GM13976 (cell line): Measurements from ENCODE around the gene TMA16.

Experiments used
- DNase-seq: peaks from one replicate; pipeline ENCODE4 v3.0.0; 2012; ENCODE audit warnings: low spot score
- in situ Hi-C: fragments of 300-500 bp; cut with MboI; formaldehyde crosslinking; loops from one replicate; pipeline ENCODE4 v1.12.0; 2022; ENCODE audit warnings: low sequenced_read_pairs, mixed read lengths, inconsistent platforms; ENCODE audit not compliant: unreplicated experiment
- TF ChIP-seq, protein P1 (sequence below): IDR thresholded peaks from 2 replicates; pipeline ENCODE4 v1.5.1; 2012; ENCODE audit warnings: borderline replicate concordance, mild to moderate bottlenecking; ENCODE audit not compliant: insufficient read depth; ENCODE audit errors: extremely low read depth, missing control alignments, control extremely low read depth

Gene TMA16

DNA sequence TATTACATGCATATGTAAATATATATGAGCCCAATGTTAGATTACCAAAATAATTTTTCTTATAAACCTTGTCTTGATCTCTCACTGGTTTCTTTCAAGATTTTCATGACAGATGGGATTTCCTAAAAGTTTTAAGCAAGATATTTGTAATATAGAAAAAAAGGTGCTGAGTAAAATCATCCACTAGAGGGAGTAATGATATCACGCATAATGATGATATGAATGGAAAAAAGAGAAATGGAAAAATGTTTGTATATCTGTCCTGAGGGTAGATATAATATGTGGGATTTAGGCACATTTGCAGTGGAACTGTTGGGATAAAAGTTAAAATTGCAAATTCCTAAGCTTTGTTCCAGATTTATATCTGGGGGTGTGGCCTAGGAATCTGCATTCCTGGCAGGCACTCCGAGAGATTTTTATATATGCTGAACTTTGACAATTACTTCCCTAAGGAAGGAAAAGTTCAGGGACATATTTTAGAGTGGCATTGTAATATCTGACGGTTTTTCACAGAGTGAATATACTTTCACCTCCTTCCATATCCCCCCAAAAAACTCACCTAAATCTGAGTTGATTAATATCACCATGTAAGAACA, 60.5 kb downstream of the TMA16 start:
- TF ChIP-seq, protein P1, sequence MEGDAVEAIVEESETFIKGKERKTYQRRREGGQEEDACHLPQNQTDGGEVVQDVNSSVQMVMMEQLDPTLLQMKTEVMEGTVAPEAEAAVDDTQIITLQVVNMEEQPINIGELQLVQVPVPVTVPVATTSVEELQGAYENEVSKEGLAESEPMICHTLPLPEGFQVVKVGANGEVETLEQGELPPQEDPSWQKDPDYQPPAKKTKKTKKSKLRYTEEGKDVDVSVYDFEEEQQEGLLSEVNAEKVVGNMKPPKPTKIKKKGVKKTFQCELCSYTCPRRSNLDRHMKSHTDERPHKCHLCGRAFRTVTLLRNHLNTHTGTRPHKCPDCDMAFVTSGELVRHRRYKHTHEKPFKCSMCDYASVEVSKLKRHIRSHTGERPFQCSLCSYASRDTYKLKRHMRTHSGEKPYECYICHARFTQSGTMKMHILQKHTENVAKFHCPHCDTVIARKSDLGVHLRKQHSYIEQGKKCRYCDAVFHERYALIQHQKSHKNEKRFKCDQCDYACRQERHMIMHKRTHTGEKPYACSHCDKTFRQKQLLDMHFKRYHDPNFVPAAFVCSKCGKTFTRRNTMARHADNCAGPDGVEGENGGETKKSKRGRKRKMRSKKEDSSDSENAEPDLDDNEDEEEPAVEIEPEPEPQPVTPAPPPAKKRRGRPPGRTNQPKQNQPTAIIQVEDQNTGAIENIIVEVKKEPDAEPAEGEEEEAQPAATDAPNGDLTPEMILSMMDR = peak; percentile 12
- no peak for DNase-seq
- in situ Hi-C loops = loop anchor here (10.0 kb wide), 3 partner anchors 110 to 460 kb away; no protein-coding TSS in a partner anchor

DNA sequence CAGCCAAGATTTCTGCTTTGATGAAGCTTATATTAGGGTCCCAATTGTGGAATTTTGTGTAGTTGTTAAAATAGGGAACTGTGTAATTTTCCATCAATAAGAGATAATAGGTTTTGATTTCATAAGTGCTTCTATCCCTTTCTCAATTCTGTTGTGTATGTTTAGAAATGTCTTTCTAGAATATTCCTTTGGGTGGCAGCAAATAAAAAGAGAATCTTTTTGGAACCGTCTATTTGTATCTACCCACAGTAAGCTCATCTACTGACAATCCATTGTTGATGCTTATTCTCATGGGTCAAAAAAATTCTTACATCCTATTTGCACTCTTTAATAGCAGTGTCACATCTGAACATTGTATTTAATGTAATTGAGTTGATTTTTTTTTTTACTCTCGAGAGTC, 61.7 kb downstream of the TMA16 start:
- in situ Hi-C loops = loop anchor here (10.0 kb wide), 3 partner anchors 109 to 459 kb away; no protein-coding TSS in a partner anchor

DNA sequence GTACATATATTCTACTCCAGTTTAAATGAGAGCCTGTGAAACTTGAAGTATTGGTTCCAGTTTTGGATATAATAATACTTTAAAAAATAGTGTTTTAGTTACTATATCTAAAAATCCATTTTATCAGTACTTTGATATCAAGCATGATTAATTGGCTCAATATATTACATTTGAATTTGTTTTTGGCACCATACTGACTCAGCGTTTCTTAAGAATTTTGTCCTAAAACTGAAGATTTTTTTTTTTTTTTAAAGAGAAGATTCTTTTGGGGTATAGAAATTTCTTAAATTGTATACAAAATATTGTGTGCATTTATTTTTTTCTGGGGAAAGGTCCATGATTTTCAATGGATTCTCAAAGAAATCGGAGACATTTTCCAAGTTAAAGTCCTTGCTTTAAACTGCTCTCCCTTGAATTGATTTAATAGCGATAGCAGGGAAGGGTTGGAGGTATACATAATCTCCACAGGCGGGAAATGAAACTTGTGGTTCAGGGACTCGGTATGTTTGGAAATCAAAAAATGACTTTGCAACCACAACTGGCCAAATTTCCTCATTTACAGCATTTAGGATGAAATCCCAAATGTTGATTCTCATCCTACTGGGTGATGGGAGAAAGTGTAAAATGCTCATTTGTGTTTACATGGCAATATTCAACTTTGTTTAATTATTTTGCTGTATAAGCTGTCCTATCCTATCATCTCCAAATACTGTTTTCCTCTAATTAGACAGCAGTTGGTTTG, 62.3 kb downstream of the TMA16 start:
- no peak for DNase-seq
- in situ Hi-C loops = loop anchor here (10.0 kb wide), 3 partner anchors 108 to 458 kb away; no protein-coding TSS in a partner anchor
- TF ChIP-seq, protein P1 = no peak

More for the DNA sequence above, 61.7 kb downstream of the TMA16 start:
- TF ChIP-seq, protein P1 = no peak
- DNase-seq = no peak

DNA sequence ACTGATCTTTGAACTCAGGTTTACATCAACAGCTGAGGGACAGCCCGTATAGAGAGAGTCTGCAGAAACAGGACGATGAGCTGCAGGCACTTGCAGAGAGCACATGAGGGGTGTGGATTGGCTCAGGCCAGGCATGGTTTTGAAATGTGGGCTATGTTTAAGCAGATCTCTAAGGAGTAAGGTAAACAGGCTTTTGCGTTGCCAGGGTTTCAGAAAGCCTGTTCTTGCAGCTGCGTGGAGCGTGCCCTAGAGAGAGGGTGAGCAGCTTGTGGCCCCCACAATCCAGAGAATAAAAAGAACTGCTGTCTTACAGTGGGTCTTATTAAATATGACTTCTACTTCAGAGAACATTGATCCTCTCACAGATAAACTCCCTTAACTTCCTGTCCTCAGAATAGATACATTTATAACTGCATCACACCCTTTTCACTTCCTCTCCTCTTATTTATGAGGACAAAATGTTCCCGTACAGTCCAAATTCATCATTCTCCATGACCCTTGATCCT, 64.1 kb downstream of the TMA16 start:
- in situ Hi-C loops = loop anchor here (10.0 kb wide), 3 partner anchors 106 to 456 kb away; no protein-coding TSS in a partner anchor
- TF ChIP-seq, protein P1 = no peak
- no peak for DNase-seq

DNA sequence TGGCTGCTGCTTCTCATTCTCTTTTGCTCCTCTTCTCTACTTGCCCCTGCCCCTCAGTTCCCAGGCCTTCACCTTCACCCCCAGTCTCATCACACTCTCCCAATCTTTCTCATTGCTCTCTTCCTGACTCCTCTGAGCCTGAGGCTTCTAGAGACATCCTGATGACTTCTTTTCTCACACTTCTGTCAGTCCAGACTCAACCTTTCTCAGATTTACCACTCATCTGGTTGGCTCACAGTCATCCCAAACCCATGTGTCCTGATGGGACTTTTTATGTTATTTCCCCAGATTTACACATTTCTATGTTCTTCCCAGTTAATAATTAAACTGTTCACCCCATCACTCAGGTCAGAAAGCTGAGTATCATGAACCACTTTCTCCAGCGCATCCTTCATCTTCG, 68.0 kb downstream of the TMA16 start:
- DNase-seq = no peak
- in situ Hi-C loops = no loop called here
- TF ChIP-seq, protein P1 = no peak

DNA sequence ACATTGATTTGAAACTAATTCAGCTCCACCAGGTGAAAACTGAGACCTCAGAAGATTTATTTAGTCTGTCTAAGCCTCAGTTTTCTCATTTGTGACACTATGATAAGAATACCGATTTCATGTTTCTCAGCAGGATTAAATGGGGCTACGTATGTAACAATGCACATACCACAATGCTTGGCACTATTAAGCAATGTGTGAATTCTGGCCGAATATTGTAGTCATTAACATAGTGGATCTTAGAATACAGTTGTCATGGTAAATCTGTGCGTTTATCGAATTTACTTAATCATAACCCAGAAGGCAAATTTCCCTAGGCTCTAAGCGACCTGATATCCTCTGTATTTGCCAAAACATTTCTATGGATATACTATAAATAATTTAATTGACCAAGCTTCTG, 69.1 kb downstream of the TMA16 start:
- TF ChIP-seq, protein P1 = no peak
- DNase-seq = no peak
- in situ Hi-C loops = no loop called here
